GM23338 (cell line): Measurements from ENCODE around the gene CAMSAP1.

Source experiments
- CREB1 ChIP-seq: fragments of 250-450 bp; sonication (Bioruptor Pico); IDR thresholded peaks from 2 replicates; pipeline ENCODE4 v1.5.0; 2020; ENCODE audit warnings: low read depth, mild to moderate bottlenecking, moderate library complexity
- EZH2 ChIP-seq: fragments of 200-600 bp; sonication (generic); IDR thresholded peaks from one replicate; pipeline ENCODE4 v1.8.0; 2017; ENCODE audit warnings: antibody characterized with exemption, mild to moderate bottlenecking, low read depth; ENCODE audit not compliant: unreplicated experiment
- EZH2phosphoT487 ChIP-seq: fragments of 200-600 bp; sonication (generic); IDR thresholded peaks from one replicate; pipeline ENCODE4 v1.8.1; 2018; ENCODE audit warnings: antibody characterized with exemption; ENCODE audit not compliant: unreplicated experiment
- JUNB ChIP-seq: IDR thresholded peaks from one replicate; pipeline ENCODE4 v1.6.1; 2016; ENCODE audit warnings: antibody characterized with exemption; ENCODE audit not compliant: unreplicated experiment
- NANOG ChIP-seq: IDR thresholded peaks from 2 replicates; pipeline ENCODE4 v1.6.1; 2016; ENCODE audit warnings: antibody characterized with exemption, borderline replicate concordance
- POLR2AphosphoS5 ChIP-seq: IDR thresholded peaks from 2 replicates; pipeline ENCODE4 v1.6.1; 2016; ENCODE audit warnings: antibody characterized with exemption, low read depth
- STAT1 ChIP-seq: IDR thresholded peaks from one replicate; pipeline ENCODE4 v1.6.1; 2016; ENCODE audit warnings: antibody characterized with exemption; ENCODE audit not compliant: unreplicated experiment
- ZNF331 ChIP-seq: fragments of 250-450 bp; sonication (Bioruptor Pico); IDR thresholded peaks from 2 replicates; pipeline ENCODE4 v1.5.0; 2020; ENCODE audit warnings: low read depth, mild to moderate bottlenecking, moderate library complexity
- TF ChIP-seq, protein P1 (sequence below), 2 experiments: fragments of 200-600 bp in 1 of 2; sonication (generic) in 1 of 2; conservative IDR thresholded peaks; 2 replicates each; pipeline versions ENCODE4 v1.5.1 to v1.6.1; 2016 to 2017; ENCODE audit warnings: antibody characterized with exemption in 2 of 2, low read depth in 2 of 2, mild to moderate bottlenecking in 2 of 2, moderate library complexity in 1 of 2
- TF ChIP-seq, protein P2 (sequence below): IDR thresholded peaks from one replicate; pipeline ENCODE4 v1.6.1; 2018; ENCODE audit warnings: antibody characterized with exemption; ENCODE audit not compliant: unreplicated experiment
- TF ChIP-seq, protein P3 (sequence below): IDR thresholded peaks from 2 replicates; pipeline ENCODE4 v1.6.1; 2016; ENCODE audit warnings: antibody characterized with exemption

DNA sequence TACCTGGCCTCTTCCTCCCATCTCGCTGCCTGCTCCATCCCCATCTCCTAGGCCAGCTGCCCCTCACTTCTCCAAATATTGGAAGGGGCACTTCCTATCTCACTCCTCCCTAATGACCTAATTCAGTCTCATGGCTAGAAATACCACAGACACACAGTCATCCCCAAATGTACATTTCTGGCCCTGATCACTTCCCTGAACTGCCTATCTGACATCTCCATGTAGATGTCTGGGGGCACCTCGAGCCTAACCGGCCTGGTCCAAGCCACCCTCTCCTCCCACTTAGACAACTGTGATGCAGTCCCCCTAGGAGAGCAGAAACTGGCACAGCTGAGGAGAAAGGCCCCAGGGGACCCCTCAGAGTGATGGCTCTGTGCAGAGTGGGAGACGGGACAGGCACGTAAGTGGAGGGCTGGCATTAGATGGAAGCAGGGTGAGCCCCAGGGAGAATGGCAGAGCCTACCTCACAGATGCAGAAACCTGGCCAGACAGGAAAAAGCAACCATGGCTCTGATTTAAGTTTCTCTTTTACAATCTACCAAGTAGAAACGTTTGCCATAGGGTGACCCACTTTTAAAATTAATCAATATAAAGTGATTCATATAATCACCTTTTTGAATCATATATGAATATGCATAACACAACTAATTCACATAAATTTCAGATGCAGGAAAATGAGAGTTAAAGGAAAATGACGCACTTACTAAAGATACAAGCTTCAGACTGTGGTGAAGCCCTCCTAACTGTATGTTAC is 22.1 kb downstream of the CAMSAP1 start:
- TF ChIP-seq, protein P1, sequence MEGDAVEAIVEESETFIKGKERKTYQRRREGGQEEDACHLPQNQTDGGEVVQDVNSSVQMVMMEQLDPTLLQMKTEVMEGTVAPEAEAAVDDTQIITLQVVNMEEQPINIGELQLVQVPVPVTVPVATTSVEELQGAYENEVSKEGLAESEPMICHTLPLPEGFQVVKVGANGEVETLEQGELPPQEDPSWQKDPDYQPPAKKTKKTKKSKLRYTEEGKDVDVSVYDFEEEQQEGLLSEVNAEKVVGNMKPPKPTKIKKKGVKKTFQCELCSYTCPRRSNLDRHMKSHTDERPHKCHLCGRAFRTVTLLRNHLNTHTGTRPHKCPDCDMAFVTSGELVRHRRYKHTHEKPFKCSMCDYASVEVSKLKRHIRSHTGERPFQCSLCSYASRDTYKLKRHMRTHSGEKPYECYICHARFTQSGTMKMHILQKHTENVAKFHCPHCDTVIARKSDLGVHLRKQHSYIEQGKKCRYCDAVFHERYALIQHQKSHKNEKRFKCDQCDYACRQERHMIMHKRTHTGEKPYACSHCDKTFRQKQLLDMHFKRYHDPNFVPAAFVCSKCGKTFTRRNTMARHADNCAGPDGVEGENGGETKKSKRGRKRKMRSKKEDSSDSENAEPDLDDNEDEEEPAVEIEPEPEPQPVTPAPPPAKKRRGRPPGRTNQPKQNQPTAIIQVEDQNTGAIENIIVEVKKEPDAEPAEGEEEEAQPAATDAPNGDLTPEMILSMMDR (conservative IDR thresholded peaks at IDR 0.05; ENCODE audit: low read depth in 2 of 2): no peak
- TF ChIP-seq EZH2phosphoT487: no peak
- no peak for TF ChIP-seq POLR2AphosphoS5
- TF ChIP-seq ZNF331 (CRISPR knock-in tag): no peak
- TF ChIP-seq EZH2: no peak
- TF ChIP-seq JUNB: no peak
- TF ChIP-seq, protein P2, sequence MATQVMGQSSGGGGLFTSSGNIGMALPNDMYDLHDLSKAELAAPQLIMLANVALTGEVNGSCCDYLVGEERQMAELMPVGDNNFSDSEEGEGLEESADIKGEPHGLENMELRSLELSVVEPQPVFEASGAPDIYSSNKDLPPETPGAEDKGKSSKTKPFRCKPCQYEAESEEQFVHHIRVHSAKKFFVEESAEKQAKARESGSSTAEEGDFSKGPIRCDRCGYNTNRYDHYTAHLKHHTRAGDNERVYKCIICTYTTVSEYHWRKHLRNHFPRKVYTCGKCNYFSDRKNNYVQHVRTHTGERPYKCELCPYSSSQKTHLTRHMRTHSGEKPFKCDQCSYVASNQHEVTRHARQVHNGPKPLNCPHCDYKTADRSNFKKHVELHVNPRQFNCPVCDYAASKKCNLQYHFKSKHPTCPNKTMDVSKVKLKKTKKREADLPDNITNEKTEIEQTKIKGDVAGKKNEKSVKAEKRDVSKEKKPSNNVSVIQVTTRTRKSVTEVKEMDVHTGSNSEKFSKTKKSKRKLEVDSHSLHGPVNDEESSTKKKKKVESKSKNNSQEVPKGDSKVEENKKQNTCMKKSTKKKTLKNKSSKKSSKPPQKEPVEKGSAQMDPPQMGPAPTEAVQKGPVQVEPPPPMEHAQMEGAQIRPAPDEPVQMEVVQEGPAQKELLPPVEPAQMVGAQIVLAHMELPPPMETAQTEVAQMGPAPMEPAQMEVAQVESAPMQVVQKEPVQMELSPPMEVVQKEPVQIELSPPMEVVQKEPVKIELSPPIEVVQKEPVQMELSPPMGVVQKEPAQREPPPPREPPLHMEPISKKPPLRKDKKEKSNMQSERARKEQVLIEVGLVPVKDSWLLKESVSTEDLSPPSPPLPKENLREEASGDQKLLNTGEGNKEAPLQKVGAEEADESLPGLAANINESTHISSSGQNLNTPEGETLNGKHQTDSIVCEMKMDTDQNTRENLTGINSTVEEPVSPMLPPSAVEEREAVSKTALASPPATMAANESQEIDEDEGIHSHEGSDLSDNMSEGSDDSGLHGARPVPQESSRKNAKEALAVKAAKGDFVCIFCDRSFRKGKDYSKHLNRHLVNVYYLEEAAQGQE: no peak
- no peak for TF ChIP-seq NANOG
- TF ChIP-seq, protein P3, sequence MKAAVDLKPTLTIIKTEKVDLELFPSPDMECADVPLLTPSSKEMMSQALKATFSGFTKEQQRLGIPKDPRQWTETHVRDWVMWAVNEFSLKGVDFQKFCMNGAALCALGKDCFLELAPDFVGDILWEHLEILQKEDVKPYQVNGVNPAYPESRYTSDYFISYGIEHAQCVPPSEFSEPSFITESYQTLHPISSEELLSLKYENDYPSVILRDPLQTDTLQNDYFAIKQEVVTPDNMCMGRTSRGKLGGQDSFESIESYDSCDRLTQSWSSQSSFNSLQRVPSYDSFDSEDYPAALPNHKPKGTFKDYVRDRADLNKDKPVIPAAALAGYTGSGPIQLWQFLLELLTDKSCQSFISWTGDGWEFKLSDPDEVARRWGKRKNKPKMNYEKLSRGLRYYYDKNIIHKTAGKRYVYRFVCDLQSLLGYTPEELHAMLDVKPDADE: no peak
- TF ChIP-seq CREB1 (CRISPR knock-in tag): no peak
- no peak for TF ChIP-seq STAT1
